HG03135 (cell line): ENCODE data around the gene ZNF862.

Experiments
- ATAC-seq: cut with Tn5 transposase; IDR thresholded peaks from one replicate; pipeline ENCODE4 v1.9.1; 2021; ENCODE audit warnings: mild to moderate bottlenecking, moderate library complexity; ENCODE audit not compliant: unreplicated experiment

Gene ZNF862

GRCh38 chr7:149864023-149864422 is 25.8 kb downstream of the ZNF862 start:
- no peak for ATAC-seq

- no peak for ATAC-seq
Measured at GRCh38 chr7:149864751-149865150, 26.6 kb downstream of the ZNF862 start.

DNA sequence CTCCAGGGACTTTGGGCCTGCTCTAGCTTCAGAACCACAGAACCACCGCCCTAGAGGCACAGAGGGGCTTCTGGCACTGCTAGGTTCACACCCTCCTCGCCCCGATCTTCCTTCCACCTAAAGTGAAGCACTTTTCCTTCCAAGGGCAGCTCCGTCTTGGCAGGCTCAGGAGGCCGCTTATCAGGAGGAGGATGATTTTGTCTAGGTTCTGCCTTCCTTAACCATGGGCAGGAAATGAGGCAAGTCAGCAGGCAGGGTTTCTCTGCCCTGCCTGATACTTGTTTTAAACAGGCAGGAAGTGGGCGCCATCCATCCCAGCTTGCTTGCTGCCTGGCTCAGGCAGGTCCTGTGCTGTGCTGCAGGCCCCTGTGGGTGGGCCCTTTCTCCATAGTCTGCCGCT is 27.3 kb downstream of the ZNF862 start:
- ATAC-seq, result no peak

DNA sequence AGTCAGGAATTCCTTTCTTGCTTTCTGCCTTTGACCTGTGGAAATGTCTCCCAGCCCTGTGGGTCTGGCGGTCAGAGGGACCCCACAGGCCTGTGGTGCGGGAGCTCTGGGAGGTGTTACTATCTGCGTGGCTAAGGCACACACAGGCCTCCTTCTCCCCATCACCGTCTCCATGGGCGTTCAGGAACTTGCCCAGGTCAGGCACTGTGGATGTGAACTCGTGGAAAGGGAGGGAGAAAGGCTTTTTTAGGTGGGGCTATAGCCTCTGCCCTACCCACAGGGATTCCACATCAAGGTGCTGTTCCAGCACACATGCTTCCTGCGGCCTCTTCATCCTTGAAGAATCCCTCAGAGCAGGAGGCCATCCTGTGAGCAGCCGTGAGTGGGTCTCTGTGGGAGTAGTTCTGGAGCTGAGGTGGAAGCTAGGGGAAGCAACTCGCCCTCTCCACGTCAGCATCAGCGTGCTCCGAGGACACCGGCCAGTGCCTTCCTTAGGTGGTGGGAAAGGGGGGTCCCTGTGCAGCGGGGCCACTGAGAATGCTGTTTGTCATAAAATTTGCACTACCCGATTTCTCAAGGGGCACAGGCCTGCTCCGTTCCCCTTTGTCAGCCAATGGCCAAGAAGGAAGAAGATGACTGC is 28.1 kb downstream of the ZNF862 start:
- no peak for ATAC-seq

GRCh38 chr7:149866779-149867447 is 28.7 kb downstream of the ZNF862 start:
- no peak for ATAC-seq

DNA sequence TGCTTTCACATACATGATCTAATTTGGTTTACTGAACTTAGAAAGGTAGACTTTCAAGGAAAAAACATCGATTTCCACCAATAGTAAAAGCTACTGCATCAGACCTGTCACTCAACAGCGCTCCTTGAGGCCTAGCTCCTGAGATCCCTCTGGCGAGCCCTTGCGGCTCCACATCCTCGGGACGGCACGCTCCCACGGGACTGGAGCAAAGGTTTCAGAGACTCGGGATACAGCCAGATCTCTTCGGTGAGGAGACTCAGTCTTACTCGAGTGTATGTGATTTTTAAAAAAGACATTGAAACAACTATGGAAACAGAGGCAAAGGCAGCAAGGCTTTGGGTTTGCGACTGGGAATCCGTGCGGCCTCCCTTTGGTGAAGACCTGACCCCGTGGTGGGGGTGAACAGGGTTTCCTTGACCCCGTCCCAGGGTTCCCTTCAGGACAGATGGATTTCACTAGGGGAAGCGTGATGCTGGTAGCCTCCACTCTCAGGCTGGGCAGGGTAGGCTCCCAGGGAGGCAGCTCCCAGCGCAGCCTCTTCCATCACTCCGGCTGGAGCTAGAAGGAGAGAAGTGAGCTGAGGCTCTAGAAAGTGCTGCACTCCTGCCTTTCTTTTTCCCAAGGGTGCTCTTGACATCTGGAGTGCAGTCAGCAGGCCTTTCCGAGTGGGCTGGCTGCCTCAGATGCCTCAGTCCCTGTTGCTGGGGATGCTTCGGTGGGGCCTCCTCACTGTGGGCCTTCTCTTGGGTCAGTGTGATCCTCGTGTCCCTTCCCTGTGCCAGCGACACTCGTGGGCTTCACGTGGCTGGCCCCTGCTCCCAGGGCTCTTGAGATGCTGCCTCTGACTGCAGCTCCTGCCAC is 29.8 kb downstream of the ZNF862 start:
- no peak for ATAC-seq

GRCh38 chr7:149868623-149869290 is 30.6 kb downstream of the ZNF862 start:
- no peak for ATAC-seq

GRCh38 chr7:149869291-149869650 is 31.1 kb downstream of the ZNF862 start:
- ATAC-seq, result no peak

DNA sequence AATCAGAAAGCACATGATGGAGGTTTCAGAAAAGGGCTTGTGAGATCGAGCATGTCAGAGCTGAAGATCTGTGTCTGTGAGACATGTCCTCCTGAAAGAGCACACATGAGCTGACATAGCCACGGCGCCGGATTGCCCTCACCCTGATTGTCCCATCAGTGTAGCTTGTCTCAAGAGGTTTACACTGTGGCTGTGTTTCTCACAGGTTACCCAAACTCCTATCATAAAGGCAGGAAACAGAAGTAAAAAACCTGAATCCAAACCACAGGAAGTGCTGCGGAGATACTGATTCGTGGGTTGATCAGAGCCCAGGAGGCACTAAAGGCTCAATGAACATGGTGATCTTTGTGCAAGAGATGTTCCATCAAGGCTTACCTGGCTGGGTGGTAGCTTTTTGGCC is 31.7 kb downstream of the ZNF862 start:
- no peak for ATAC-seq

DNA sequence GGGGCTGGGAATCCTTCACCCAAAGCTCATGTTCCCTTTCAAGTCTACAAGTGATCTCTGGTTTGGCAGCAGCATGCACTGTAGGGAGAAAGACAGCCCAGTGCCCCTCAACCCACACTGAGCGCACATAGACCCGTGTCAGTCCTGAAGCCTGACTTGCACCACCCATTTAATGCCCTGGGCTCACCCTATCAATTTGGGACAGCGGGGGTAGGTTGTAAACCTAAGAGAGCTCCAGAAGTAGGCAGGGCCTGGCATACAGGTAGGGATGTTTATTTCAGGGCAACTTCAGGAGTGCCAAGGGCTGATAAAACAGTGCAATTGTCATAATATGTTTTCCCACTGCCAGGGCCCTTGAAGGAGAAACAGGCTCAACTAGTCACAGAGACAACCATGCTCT is 32.1 kb downstream of the ZNF862 start:
- no peak for ATAC-seq

DNA sequence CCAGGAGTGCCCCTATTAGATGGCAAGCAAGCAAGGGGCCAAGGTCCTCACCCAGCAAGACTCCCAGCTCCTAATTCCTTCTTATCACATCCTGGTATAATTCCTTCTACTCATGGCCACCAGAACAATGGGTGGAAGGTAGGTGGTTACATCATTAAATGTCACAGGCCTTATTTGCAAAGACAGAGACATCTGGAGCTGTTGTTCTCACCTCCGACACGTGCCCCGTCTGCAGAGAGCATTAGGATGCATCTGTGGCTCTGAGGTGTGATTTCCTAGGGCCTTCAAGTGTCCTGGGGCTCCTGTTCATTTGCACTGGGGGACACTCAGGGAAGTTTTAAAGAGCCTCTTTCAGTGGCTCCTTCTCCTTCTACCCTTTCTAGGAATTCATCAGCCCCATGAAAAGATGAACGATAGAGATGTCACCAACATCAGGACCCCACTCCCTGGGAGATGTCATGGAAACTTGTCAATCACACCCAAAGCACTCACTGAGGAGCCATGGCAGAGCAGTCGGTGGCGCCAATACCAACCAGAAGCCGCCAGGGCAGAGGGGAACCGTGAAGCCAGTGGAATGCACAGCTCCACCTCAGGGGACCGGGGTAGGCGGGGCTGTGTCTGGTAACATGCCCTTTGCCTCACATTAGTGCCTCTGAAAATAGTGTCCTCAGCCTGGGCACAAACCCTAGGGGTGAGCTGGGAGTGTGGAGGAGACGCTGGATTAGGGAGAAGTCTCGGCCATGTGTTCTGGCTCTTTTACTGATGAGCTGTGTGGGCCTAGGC is 32.7 kb downstream of the ZNF862 start:
- no peak for ATAC-seq

- ATAC-seq, result no peak
Measured at GRCh38 chr7:149871576-149871975, 33.4 kb downstream of the ZNF862 start.

DNA sequence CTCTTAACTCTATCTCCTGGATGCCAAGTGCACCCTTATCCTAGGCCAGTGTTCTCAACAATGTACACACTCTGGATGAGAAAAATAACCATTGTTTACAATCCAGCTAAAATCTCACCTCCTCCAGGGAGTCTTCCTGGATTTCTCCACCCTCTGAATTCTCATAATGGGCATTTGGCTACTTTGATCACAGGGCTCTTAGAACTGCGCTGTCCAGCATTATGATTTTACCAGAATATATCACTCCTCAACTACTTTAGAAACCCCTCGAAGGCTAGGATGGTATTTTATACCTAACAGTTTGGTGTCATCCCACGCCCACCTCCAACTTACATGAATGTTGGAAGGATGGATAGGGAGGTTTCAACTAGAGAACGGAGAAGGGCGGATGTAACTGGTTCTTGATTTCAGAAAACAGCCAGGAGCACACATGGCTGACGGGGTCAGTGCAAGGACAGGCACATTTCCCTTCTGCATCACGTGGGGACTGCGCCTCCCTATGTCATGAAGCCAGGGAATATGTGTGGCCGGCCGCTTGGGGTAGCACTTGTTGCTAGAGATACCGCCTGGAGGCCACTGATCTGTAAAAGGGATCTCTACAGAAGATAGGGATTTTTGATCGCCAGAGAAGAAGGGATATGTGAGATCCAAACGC is 34.4 kb downstream of the ZNF862 start:
- no peak for ATAC-seq

- peak; percentile 91 for ATAC-seq
Measured at GRCh38 chr7:149873074-149873969, 35.1 kb downstream of the ZNF862 start, which contains the start of gene ATP6V0E2. ATP6V0E2 (plus strand) TSS chr7:149873969; CDS start chr7:149874066, 97 bp downstream.

DNA sequence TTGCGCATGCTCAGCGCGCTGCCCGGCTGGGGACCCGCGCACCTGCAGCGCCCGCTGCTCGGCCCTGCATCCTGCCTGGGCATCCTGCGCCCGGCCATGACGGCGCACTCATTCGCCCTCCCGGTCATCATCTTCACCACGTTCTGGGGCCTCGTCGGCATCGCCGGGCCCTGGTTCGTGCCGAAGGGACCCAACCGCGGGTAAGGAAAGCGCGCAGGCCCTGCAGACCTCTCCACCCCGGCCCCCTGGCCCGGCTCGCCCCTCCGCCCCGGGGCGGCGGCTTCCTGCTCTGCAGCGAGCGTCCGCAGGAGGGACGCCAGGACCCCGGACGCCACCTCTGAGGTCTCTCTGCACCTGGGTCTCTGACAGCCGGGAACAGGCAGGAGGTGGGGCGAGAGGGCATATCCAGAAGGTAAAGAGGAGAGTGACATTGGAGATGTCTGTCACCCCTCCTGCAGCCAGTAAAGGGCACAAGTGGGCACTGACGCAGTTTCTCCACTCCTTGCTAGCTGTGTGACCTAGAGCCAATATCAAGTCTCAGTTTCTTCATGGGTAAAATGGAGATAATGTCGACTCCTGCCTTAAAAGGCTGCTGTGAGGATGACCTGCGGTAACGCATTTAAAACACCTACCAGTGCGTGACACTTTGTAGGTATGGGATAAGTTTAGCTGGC is 35.9 kb downstream of the ZNF862 start:
- ATAC-seq, result peak; percentile 28

GRCh38 chr7:149874644-149875028 is 36.5 kb downstream of the ZNF862 start:
- no peak for ATAC-seq

- ATAC-seq, result no peak
Measured at GRCh38 chr7:149875396-149875795, 37.2 kb downstream of the ZNF862 start.

DNA sequence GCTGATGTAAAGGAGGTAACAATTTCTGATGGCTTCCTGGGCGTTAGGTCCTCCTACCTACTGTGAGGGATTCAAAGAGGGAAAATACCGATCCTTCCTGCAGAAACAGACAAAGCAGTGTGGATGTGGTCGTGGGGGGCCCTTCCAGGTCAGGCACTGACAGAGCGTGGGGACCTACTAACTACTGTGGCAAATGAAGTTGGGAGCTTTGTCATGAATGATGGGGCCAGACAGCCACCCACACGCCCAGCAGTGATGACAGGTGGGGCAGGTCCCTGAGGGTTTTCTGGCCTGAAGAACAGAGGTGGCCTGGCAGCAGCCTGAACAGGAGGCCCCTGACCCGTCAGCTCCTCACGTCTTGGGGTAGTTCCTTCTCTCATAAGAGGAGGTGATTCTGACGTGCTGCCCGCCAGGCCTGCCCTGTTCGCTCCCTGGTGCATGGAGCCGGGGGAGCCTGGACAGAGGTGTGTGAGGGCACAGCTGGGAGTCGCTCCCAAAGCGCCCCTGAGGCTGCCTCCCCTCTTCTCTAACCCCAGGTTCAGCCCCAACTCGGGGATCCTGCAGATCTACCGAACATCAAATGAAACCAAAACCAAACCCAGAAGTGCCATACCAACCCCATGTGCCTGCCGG is 39.8 kb downstream of the ZNF862 start:
- no peak for ATAC-seq
